ENCODE data around the gene UQCRFS1.
"Not testable (repeated sequence)": the region's sequence is repeated elsewhere in the genome, so short reads cannot be mapped to it uniquely, and the experiment has no call there.

The UQCRFS1 gene

DNA sequence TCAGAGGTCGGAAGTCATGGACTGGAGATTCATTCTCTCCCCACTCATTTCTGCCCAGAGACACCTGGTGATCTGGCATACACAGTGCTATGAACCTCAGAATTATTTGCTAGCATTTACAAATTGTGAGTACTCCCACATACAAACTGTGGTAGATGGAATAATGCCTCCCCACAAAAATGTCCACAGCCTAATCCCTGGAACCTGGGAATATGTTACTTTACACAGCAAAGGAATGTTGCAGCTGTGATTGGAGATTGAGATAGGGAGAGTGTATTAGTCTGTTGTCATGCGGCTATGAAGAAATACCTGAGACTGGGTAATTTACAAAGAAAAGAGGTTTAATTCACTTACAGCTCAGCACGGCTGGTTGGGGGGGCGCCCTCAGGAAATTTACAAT is 3.1 kb upstream of the UQCRFS1 start:
- no peak overlapping the region for H3K4me3 ChIP-seq (ENCODE audit: low read depth, low read length)
- TF ChIP-seq CTCF (IDR thresholded peaks at IDR 0.05; ENCODE audit: low read depth, low read length, missing control alignments): no peak
- no peak for DNase-seq (ENCODE audit: low read depth)

DNA sequence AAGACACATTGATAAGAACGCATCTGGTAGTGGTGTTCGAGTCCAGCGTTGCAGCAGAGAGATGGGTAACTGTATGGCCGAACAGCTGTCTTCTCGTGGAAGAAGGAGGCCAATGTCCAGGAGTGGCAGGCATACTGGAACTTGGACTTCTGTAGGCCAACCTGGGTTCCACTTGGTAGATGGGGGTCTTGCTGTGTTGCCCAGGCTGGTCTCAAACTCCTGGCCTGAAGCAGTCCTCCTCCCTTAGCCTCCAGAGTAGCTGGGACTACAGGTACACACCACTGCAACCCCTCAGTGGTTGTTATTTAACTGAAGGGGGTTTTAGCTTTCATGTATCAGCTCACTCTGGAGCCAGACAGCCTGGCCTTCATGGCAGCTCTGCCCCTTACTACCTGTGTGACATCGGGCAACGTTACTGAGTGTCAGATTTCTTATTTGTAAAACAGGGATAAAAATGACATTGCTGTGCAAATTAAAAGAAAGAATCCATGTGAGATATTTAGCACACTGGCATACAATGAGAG is 2.4 kb upstream of the UQCRFS1 start:
- no peak for TF ChIP-seq CTCF (IDR thresholded peaks at IDR 0.05; ENCODE audit: low read depth, low read length, missing control alignments)
- DNase-seq (ENCODE audit: low read depth): no peak
- no peak overlapping the region for H3K4me3 ChIP-seq (ENCODE audit: low read depth, low read length)

GRCh38 chr19:29214411-29214810 is 1.5 kb upstream of the UQCRFS1 start:
- no peak for TF ChIP-seq CTCF (IDR thresholded peaks at IDR 0.05; ENCODE audit: low read depth, low read length, missing control alignments)
- no peak overlapping the region for H3K4me3 ChIP-seq (ENCODE audit: low read depth, low read length)
- DNase-seq (ENCODE audit: low read depth): no peak

DNA sequence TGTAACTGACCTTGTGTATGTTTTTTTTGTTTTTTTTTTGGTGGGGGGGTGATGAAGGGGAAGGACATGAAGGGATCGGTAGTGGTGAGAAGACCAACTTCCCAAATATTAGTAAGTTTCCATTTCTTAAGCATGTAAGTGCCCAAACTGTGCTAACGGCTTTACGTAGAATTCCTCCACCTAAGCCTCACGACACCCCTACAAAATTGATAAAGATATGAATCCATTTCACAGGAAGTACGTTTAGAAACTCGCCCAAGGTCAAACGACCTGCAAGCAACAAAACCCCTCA is 649 bp downstream of the UQCRFS1 start:
- TF ChIP-seq CTCF (IDR thresholded peaks at IDR 0.05; ENCODE audit: low read depth, low read length, missing control alignments): no peak
- DNase-seq (ENCODE audit: low read depth): no peak
- H3K4me3 ChIP-seq (ENCODE audit: low read depth, low read length): peak overlapping the region; percentile 96

DNA sequence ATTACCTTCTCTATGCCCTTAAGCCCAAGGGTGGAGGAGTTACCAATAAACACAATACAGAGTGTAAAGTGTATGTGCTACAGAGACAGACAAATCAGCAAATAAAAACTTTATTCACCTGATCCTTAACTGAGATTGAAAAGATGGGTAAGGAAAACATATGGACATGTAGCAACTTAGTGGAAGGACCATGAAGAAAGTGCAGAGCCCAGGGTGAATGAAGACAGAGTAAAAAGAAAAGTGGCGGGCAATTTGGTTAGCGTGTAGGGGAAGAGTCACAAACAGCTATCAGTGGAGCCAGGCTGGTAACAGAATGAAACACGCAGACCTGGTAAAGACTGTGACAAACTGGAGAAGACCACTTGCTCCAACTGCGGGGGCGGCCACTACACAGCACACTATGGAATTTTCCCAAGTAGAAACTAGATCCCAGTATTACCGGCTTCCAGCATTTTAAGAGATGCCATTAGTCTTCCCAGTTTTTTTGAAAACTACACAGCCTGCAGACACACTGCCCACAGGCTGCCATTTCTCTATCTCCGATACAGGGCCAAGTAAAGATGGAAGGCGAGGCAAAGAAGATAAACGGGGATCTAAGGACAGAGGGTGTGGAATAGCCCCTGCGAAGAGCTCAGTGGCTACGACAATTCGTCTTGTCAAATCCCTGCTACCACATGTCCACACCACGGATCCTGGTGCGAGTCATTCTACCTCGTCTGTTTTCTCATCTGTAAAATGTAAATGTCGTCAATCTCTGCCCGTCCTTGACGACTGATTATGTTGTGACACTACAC is 1.2 kb downstream of the UQCRFS1 start:
- peak overlapping the region; percentile 96 for H3K4me3 ChIP-seq (ENCODE audit: low read depth, low read length)
- DNase-seq (ENCODE audit: low read depth): peak; percentile 10
- no peak for TF ChIP-seq CTCF (IDR thresholded peaks at IDR 0.05; ENCODE audit: low read depth, low read length, missing control alignments)

GRCh38 chr19:29211041-29211440 is 1.9 kb downstream of the UQCRFS1 start:
- DNase-seq (ENCODE audit: low read depth): not testable (repeated sequence)
- H3K4me3 ChIP-seq (ENCODE audit: low read depth, low read length): peak overlapping the region; percentile 96; the same call in 1 of the 2 replicates

GRCh38 chr19:29210502-29210901 is 2.4 kb downstream of the UQCRFS1 start:
- DNase-seq (ENCODE audit: low read depth); H3K4me3 ChIP-seq (ENCODE audit: low read depth, low read length): not testable (repeated sequence)

GRCh38 chr19:29207403-29208187 is 5.4 kb downstream of the UQCRFS1 start:
- DNase-seq (ENCODE audit: low read depth); H3K4me3 ChIP-seq (ENCODE audit: low read depth, low read length): not testable (repeated sequence)

Data from GM12864 (cell line).